Vagina (tissue), 2 donors: ENCODE measurements around the gene ATP1B3.

Experiments
- CTCF ChIP-seq, 3 experiments: fragments of 450-650 bp in 2 of 3; fragments of 200-600 bp in 1 of 3; sonication (generic) in 1 of 3; IDR thresholded peaks; one replicate each; pipeline ENCODE4 v1.5.1; 2017 to 2019; ENCODE audit warnings: antibody characterized with exemption in 3 of 3, mild to moderate bottlenecking in 2 of 3, moderate library complexity in 2 of 3
- POLR2AphosphoS5 ChIP-seq, 2 donors: sonication (generic); formaldehyde crosslinking; IDR thresholded peaks; one replicate each; pipeline ENCODE4 v1.9.0; 2017; ENCODE audit warnings: antibody characterized with exemption in 2 of 2, mild to moderate bottlenecking in 2 of 2, low read depth in 1 of 2; ENCODE audit not compliant: insufficient read depth in 1 of 2

- TF ChIP-seq CTCF (IDR thresholded peaks at IDR 0.05) = no peak
- TF ChIP-seq POLR2AphosphoS5 (IDR thresholded peaks at IDR 0.05; ENCODE audit: insufficient read depth in 1 of 2, low read depth in 1 of 2) = no peak
Measured at GRCh38 chr3:141851411-141851810, 25.0 kb upstream of the ATP1B3 start.
